Gastroesophageal sphincter (tissue), 3 donors: ENCODE measurements around the gene BCCIP.

Experiments used
- CTCF ChIP-seq, 4 experiments: fragments of 200-600 bp in 2 of 4; fragments of 450-650 bp in 2 of 4; sonication (generic) in 1 of 4; IDR thresholded peaks; one replicate each; pipeline ENCODE4 v1.5.1; 2017 to 2019; ENCODE audit warnings: antibody characterized with exemption in 4 of 4, mild to moderate bottlenecking in 2 of 4, moderate library complexity in 2 of 4
- EP300 ChIP-seq: sonication (generic); formaldehyde crosslinking; IDR thresholded peaks from one replicate; pipeline ENCODE4 v1.6.1; 2017; ENCODE audit warnings: antibody characterized with exemption, mild to moderate bottlenecking
- POLR2A ChIP-seq, 2 donors: fragments of 450-650 bp; IDR thresholded peaks; one replicate each; pipeline ENCODE4 v1.6.1; 2017; ENCODE audit warnings: antibody characterized with exemption in 2 of 2, mild to moderate bottlenecking in 2 of 2, moderate library complexity in 1 of 2
- POLR2AphosphoS5 ChIP-seq: sonication (generic); formaldehyde crosslinking; IDR thresholded peaks from one replicate; pipeline ENCODE4 v1.6.1; 2017; ENCODE audit warnings: antibody characterized with exemption

- no peak for TF ChIP-seq POLR2A (IDR thresholded peaks at IDR 0.05)
- no peak for TF ChIP-seq CTCF (IDR thresholded peaks at IDR 0.05)
- TF ChIP-seq EP300: no peak
- no peak for TF ChIP-seq POLR2AphosphoS5
Measured at GRCh38 chr10:125795128-125795527, 28.2 kb upstream of the BCCIP start.
